ENCODE data around the gene TRAM2.

Gene TRAM2

GRCh38 chr6:52571099-52571755 lies 5.6 kb downstream of the TRAM2 start:
- no peak for DNase-seq

GRCh38 chr6:52570291-52570700 lies 6.6 kb downstream of the TRAM2 start:
- no peak for DNase-seq

GRCh38 chr6:52568320-52568719 lies 8.5 kb downstream of the TRAM2 start:
- no peak for DNase-seq

GRCh38 chr6:52566853-52567279 lies 10.0 kb downstream of the TRAM2 start:
- DNase-seq = no peak

GRCh38 chr6:52566201-52566600 lies 10.7 kb downstream of the TRAM2 start:
- no peak for DNase-seq

- no peak for DNase-seq
These were observed 12.0 kb downstream of the TRAM2 start for GRCh38 chr6:52564856-52565255.

GRCh38 chr6:52562911-52563310 lies 13.9 kb downstream of the TRAM2 start:
- DNase-seq = no peak

GRCh38 chr6:52560462-52560861 lies 16.4 kb downstream of the TRAM2 start:
- no peak for DNase-seq

GRCh38 chr6:52558266-52559000 lies 18.4 kb downstream of the TRAM2 start:
- no peak for DNase-seq

GRCh38 chr6:52557389-52558265 lies 19.2 kb downstream of the TRAM2 start:
- DNase-seq = no peak

GRCh38 chr6:52555518-52556233 lies 21.2 kb downstream of the TRAM2 start:
- DNase-seq = no peak

GRCh38 chr6:52554684-52555280 lies 22.1 kb downstream of the TRAM2 start:
- DNase-seq = no peak

GRCh38 chr6:52553719-52554118 lies 23.1 kb downstream of the TRAM2 start:
- no peak for DNase-seq

- no peak for DNase-seq
These were observed 23.7 kb downstream of the TRAM2 start for GRCh38 chr6:52553158-52553557.

- DNase-seq = no peak
These were observed 24.6 kb downstream of the TRAM2 start for GRCh38 chr6:52552278-52552643.

- peak in 25 of 56 donors; percentile 2 to 48 (median 15) for DNase-seq
These were observed 25.2 kb downstream of the TRAM2 start for GRCh38 chr6:52551483-52552277.

GRCh38 chr6:52550870-52551269 lies 26.0 kb downstream of the TRAM2 start:
- no peak for DNase-seq

GRCh38 chr6:52550014-52550575 lies 26.8 kb downstream of the TRAM2 start:
- DNase-seq = no peak

- no peak for DNase-seq
These were observed 27.4 kb downstream of the TRAM2 start for GRCh38 chr6:52549428-52549827.

GRCh38 chr6:52548999-52549398 lies 27.9 kb downstream of the TRAM2 start:
- DNase-seq = no peak

Measured in amygdala (tissue), 56 donors.